Pancreas (tissue), 10 donors: Measurements from ENCODE around the gene STK39. TPM values are rescaled to one million over a fixed set of nuclear protein-coding genes. Genes with fewer than 3 reads are reported as not detected.

Experiments used
- ATAC-seq, 4 donors: fragments of 200-7000 bp; cut with Tn5 transposase; one replicate each; pipeline versions ENCODE4 v1.8.0 to v1.9.1; 2020; ENCODE audit warnings: mild to moderate bottlenecking in 4 of 4, moderate library complexity in 4 of 4
- DNase-seq, 6 donors: peaks; one replicate each; pipeline ENCODE4 v3.0.0-alpha.2; 2020
- FAIRE-seq: peaks from 2 replicates; lab custom pipeline; 2012; peaks lifted over from hg19 to GRCh38; lab: Jason Lieb, UNC
- H3K27ac ChIP-seq, 4 donors: fragments of 200-600 bp; sonication (generic); 1 replicate in 3 of 4; 2 replicates in 1 of 4; pipeline versions ENCODE4 v1.5.0 to v1.8.0; 2020
- H3K27me3 ChIP-seq, 4 donors: fragments of 200-600 bp; one replicate each; pipeline ENCODE4 v1.8.0; 2021
- H3K36me3 ChIP-seq, 3 donors: fragments of 200-600 bp; sonication (generic) in 1 of 3; one replicate each; pipeline versions ENCODE4 v1.5.0 to v1.8.0; 2020 to 2021
- H3K4me1 ChIP-seq, 3 donors: fragments of 200-600 bp; one replicate each; pipeline ENCODE4 v1.8.0; 2021
- H3K4me3 ChIP-seq, 4 donors: fragments of 200-600 bp; sonication (generic) in 2 of 4; one replicate each; pipeline versions ENCODE4 v1.5.0 to v1.8.0; 2020 to 2021
- H3K9me3 ChIP-seq, 4 donors: fragments of 200-600 bp; one replicate each; pipeline ENCODE4 v1.8.0; 2021
- WGBS, 2 donors: extraction: QIAGEN DNeasy Blood & Tissue Kit; methylation state at CpG; one replicate each; pipeline ENCODE4 v1.1.7; 2013; 5-methylcytosine and 5-hydroxymethylcytosine counted together
- intact Hi-C, 3 donors: fragments of 100-400 bp; cut with DNase I; formaldehyde crosslinking; loops; one replicate each; pipeline versions ENCODE4 v1.11.1 to v1.14.2; 2022
- polyA plus RNA-seq, 2 donors: library from polyadenylated mRNA; stranded (reverse); fragments of 200-250 nt; gene quantifications; one replicate each; pipeline ENCODE4 v1.2.3, GENCODE V29; 2013
- total RNA-seq, 6 donors: library from RNA; stranded (reverse); fragmentation: NEBNext Ultra II Directional in 4 of 6; extraction: Animal tissue kit (Norgen Biotek cat#: 25700) in 4 of 6; gene quantifications; one replicate each; pipeline versions ENCODE4 v1.2.1 to v1.2.4, GENCODE V29; 2021 to 2023
- TF ChIP-seq, protein P1 (sequence below), 4 donors: fragments of 200-600 bp; sonication (generic) in 3 of 4; IDR thresholded peaks; one replicate each; pipeline versions ENCODE4 v1.5.0 to v1.8.0; 2021; ENCODE audit warnings: antibody characterized with exemption in 4 of 4
- donor health status: healthy with polysubstance abuse.
- donor health status: DM: no; HTN: no; CAD: no; lungs with moderate emphysema.
- donor health status: DM: no; HTN: no; CAD: no.
- donor health status: control.
- donor health status: control.
- donor health status: Bipolar disorder and iron deficiency.
- donor health status: DM: yes; HTN: yes; CAD: no.
- donor health status: DM: no; HTN: no; CAD: no.
- donor health status: DM: no; HTN: no; CAD: no.
- donor health status: DM: yes; HTN: yes; CAD: no.

The STK39 gene
- total and polyA plus RNA-seq, 8 donors: 9.5 to 23.1 (median 15.5) TPM

DNA sequence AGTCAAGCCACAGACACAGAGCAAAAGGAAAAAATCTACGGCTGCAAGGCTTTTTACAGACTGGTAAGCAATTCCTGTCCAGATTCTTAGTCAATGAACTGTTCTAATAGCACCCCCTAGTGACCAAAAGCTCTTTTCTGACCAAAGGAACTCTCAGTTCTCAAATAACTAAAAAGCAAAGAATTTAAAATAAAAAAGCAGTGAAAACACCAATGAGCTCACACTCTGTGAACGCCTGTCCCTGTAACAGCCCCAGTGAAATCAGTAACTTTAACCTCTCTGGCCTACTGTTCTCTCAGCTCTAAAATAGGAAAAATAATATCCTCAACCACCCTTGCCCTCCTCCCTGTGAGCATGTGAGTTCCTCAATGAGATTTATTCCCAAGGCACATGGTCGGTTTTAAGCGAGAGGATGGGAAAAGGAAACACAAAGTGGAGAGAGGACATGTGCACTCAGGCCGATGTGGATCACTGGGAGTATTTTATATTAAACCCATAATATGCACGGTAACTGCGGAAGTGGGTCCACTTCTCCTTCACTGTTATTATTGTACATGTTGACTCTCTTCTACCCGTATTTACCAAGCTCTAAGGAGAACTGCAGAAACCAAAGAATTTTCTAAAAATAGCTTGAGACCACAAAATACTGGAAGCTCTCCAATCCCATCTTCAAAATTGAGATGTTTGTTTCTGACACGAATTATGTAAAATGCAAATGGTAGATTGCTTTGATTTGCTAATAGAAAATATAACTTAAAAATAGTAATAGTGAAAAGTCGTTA lies 128.5 kb downstream of the STK39 start:
- H3K36me3 ChIP-seq: peaks cover 0 to 3% (median 0%) of the 10 kb centered on the region in 3 donors
- TF ChIP-seq, protein P1, sequence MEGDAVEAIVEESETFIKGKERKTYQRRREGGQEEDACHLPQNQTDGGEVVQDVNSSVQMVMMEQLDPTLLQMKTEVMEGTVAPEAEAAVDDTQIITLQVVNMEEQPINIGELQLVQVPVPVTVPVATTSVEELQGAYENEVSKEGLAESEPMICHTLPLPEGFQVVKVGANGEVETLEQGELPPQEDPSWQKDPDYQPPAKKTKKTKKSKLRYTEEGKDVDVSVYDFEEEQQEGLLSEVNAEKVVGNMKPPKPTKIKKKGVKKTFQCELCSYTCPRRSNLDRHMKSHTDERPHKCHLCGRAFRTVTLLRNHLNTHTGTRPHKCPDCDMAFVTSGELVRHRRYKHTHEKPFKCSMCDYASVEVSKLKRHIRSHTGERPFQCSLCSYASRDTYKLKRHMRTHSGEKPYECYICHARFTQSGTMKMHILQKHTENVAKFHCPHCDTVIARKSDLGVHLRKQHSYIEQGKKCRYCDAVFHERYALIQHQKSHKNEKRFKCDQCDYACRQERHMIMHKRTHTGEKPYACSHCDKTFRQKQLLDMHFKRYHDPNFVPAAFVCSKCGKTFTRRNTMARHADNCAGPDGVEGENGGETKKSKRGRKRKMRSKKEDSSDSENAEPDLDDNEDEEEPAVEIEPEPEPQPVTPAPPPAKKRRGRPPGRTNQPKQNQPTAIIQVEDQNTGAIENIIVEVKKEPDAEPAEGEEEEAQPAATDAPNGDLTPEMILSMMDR (IDR thresholded peaks at IDR 0.05): peak; percentile 44 to 63 (median 52)
- H3K27me3 ChIP-seq: no peaks in the 10 kb centered on the region
- WGBS, 2 donors: 52 to 54% methylated on average over 10 of the region's 10 CpGs
- no peak overlapping the region for H3K4me3 ChIP-seq
- FAIRE-seq (no peak), DNase-seq (peak in 2 of 6 donors; percentile 7 to 30), ATAC-seq (peak; percentile 84 to 93 (median 90))
- intact Hi-C loops: no loop called here
- H3K4me1 ChIP-seq: peaks cover 0 to 2% (median 0%) of the 10 kb centered on the region in 3 donors
- H3K27ac ChIP-seq: no peak overlapping the region
- H3K9me3 ChIP-seq: no peaks in the 10 kb centered on the region

DNA sequence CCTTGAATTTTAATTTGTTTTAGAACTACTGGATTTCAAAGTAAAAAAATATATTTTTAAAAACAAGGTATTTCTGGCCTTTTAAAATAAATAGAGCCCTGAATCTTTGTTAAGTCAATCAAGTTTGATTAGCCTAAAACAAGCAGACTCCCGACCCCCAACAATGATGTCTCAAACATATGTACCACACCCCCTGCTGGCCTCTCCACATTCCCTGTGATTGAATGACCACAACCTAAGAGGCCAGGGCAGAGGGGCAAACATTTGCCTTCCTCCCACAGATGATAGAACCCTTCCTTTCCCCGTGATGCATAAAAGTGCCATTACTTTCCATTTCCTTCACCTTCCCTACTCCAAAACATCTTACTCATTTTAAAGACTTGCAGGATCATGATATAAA lies 130.9 kb downstream of the STK39 start:
- H3K27ac ChIP-seq: no peak overlapping the region
- FAIRE-seq (no peak), ATAC-seq (no peak), DNase-seq (no peak)
- peaks cover 0 to 2% (median 0%) of the 10 kb centered on the region in 3 donors for H3K4me1 ChIP-seq
- peaks cover 0 to 3% (median 0%) of the 10 kb centered on the region in 3 donors for H3K36me3 ChIP-seq
- TF ChIP-seq, protein P1 (IDR thresholded peaks at IDR 0.05): no peak
- H3K4me3 ChIP-seq: no peak overlapping the region
- no peaks in the 10 kb centered on the region for H3K27me3 ChIP-seq
- 78 to 85% methylated on average over 2 of the region's 2 CpGs for WGBS, 2 donors
- intact Hi-C loops: no loop called here
- H3K9me3 ChIP-seq: no peaks in the 10 kb centered on the region

DNA sequence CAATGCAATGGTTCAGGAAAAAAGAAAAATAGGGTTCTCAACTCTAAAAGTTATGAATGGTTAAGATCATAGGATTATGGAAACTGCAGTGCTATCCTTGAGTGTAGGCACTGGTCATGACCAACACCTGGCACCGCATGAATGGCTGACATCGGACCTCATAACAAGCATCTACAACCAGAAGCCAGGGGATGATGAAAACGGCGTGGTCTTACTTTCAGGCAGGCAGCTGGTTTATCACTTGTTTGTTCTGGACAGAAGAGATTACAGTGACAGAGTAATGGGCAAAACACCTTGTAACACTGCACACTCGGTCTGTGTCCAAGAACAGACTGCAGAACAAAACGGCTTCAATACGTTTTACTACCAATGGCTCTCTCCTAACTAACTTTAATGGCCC lies 132.8 kb downstream of the STK39 start:
- Histone ChIP-seq H3K27me3 (no peaks in the 10 kb centered on the region), H3K9me3 (no peaks in the 10 kb centered on the region), H3K36me3 (peaks cover 0 to 3% (median 0%) of the 10 kb centered on the region in 3 donors), H3K4me1 (peaks cover 0 to 2% (median 0%) of the 10 kb centered on the region in 3 donors), H3K4me3 (no peak overlapping the region), H3K27ac (no peak overlapping the region)
- ATAC-seq (no peak), DNase-seq (no peak), FAIRE-seq (no peak)
- intact Hi-C loops: no loop called here
- TF ChIP-seq, protein P1 (IDR thresholded peaks at IDR 0.05): no peak
- 65% methylated on average over 7 of the region's 7 CpGs for WGBS, 2 donors

DNA sequence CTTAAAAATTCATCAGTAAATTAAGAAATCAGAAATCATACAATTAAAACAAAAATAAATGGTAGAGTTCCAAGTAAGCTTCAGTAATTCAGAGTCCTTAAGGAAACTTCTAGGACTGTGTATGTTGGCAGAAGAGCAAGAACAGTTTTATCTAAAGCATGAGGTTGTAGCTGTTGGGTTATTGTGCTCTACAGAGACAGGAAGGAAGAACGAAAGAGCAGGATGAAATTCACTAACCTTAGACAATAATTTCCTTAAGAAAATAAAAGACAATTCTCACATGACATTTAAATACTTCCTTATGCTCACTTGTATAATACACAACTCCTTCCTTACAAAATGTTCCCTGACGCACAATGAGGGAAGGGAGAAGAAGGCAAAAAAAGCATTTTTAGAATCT lies 133.4 kb downstream of the STK39 start:
- H3K36me3 ChIP-seq: peaks cover 0 to 3% (median 0%) of the 10 kb centered on the region in 3 donors
- TF ChIP-seq, protein P1 (IDR thresholded peaks at IDR 0.05): no peak
- H3K27me3 ChIP-seq: no peaks in the 10 kb centered on the region
- FAIRE-seq (no peak), ATAC-seq (no peak), DNase-seq (no peak)
- H3K9me3 ChIP-seq: no peaks in the 10 kb centered on the region
- 79 to 81% methylated on average over 2 of the region's 2 CpGs for WGBS, 2 donors
- H3K27ac ChIP-seq: no peak overlapping the region
- peaks cover 0 to 2% (median 0%) of the 10 kb centered on the region in 3 donors for H3K4me1 ChIP-seq
- intact Hi-C loops: no loop called here
- H3K4me3 ChIP-seq: no peak overlapping the region

DNA sequence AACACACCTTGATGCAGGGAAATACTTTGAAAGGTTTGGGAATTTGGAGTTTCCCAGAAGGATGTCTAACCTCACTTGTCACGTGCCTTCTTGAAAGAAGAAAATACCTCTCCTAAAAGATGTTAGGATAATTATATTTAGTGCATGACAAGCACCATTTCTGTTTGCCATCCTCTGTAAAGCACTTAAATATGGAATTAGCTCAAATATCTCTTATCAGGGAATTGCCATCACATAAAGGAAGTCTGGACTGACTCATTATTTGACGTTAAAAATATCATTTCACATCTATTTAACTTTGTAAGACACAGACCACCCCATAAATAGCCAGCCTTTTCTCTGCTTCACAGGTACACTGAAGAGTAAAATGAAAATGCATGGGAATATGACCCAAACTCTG lies 140.1 kb downstream of the STK39 start:
- DNase-seq (no peak), FAIRE-seq (no peak), ATAC-seq (no peak)
- 71% methylated on average over 2 of the region's 2 CpGs for WGBS, 2 donors
- H3K27ac ChIP-seq: no peak overlapping the region
- peaks cover 0 to 7% (median 3%) of the 10 kb centered on the region in 3 donors for H3K4me1 ChIP-seq
- no peaks in the 10 kb centered on the region for H3K9me3 ChIP-seq
- H3K27me3 ChIP-seq: no peaks in the 10 kb centered on the region
- H3K36me3 ChIP-seq: no peaks in the 10 kb centered on the region
- TF ChIP-seq, protein P1 (IDR thresholded peaks at IDR 0.05): no peak
- intact Hi-C loops: no loop called here
- H3K4me3 ChIP-seq: no peak overlapping the region
